Astrocyte of the cerebellum (primary cell): ENCODE measurements around the gene TRAF3.
A peak's percentile ranks its signal among the peaks of the same experiment; 100 is the strongest.

Experiments used
- DNase-seq: peaks from one replicate; pipeline ENCODE4 v3.0.0-alpha.2; 2011; ENCODE audit warnings: low read depth
- H3K4me3 ChIP-seq: 2 replicates; pipeline ENCODE4 v1.5.1; 2011; ENCODE audit warnings: mild to moderate bottlenecking, low read depth, low read length, moderate library complexity
- in situ Hi-C: cut with HindIII; loops from 2 replicates; pipeline ENCODE4 v1.10.0; 2017; ENCODE audit warnings: low sequenced_read_pairs
- TF ChIP-seq, protein P1 (sequence below): IDR thresholded peaks from 2 replicates; pipeline ENCODE4 v1.5.1; 2012; ENCODE audit warnings: low read length, low read depth, moderate library complexity, mild to moderate bottlenecking; ENCODE audit errors: missing control alignments

TRAF3 gene

DNA sequence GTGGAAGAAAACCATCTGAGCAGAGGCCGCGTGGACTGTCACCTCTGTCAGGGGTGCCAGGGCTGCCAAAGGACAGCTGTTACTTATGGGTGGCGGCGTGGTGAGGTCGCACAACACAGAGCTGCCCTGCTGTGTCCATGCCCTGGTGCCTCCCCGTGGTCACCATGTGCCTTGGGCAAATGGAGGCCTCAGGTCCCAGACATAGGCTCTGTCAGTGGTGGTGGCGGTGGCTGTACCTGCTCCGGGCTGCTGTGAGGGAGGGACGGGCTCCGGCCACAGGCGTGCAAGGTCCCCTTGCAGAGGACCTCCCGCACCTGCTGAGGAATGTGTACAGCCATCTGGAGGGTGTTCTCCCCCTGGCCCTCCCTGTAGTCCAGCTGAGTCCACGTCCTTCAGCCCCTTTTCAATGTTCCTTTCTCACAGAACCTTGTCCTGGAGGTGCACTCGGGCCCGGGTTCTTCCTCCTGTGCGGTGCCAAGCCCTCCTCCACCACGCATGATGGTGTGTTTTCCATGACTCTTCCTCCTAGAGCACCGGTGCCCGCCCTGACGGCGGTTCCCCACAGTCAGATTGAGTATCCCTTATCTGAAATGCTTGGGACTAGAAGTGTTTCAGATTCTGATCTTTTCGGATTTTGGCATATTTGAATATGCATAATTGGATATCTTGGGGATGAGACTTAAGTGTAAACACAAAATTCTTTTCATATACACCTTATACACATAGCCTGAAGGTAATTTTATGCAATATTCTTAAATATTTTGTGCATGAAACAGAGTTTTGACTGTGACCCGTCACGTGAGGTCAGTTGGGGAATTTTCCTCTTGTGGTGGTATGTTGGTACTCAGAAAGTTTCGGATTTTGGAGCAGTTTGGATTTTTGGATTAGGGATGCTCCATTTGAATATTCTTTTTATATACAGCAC, 49.8 kb downstream of the TRAF3 start:
- DNase-seq: no peak
- TF ChIP-seq, protein P1, sequence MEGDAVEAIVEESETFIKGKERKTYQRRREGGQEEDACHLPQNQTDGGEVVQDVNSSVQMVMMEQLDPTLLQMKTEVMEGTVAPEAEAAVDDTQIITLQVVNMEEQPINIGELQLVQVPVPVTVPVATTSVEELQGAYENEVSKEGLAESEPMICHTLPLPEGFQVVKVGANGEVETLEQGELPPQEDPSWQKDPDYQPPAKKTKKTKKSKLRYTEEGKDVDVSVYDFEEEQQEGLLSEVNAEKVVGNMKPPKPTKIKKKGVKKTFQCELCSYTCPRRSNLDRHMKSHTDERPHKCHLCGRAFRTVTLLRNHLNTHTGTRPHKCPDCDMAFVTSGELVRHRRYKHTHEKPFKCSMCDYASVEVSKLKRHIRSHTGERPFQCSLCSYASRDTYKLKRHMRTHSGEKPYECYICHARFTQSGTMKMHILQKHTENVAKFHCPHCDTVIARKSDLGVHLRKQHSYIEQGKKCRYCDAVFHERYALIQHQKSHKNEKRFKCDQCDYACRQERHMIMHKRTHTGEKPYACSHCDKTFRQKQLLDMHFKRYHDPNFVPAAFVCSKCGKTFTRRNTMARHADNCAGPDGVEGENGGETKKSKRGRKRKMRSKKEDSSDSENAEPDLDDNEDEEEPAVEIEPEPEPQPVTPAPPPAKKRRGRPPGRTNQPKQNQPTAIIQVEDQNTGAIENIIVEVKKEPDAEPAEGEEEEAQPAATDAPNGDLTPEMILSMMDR: no peak
- no peak overlapping the region for H3K4me3 ChIP-seq
- in situ Hi-C loops: no loop called here

DNA sequence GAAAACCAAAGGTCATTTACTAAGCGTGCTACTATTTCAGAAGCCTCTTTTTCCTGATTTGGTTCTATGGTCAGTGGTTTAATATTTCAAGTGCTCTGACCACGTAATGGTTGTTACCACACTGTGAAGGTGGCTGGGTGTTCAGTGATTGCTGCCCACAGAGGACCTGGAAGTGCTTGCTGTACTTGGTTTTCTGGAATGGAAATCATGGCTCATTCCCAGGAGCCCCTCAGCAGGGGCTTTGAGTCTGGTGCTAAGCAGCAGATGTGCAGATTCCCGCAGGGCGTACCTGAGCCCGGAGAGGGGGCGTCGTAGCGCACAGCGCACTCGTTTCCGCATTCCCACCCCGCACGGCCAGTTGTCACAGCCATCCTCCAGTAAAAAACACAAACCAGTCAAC, 50.5 kb downstream of the TRAF3 start:
- H3K4me3 ChIP-seq: no peak overlapping the region
- DNase-seq: peak; percentile 57
- in situ Hi-C loops: no loop called here
- TF ChIP-seq, protein P1: no peak

DNA sequence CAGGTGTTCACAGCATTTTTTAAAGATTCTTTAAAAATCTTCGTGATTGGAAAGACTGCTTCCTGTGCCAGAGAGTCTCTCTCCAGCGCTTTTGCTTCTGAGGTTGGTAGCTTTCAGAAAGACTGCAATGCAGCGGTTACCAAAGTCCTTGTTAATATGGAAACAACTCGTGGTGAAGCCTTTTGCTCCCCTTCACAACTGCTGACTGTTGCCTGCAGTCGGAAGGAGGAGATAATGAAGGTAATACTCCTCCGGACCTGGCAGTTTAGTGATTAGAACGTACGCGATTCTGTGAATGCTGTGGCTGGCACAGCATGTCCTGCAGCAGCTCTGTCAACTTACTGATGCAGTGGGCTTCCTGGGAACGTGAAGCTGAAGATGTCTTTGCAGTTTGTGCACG, 50.9 kb downstream of the TRAF3 start:
- no peak for DNase-seq
- TF ChIP-seq, protein P1: no peak
- H3K4me3 ChIP-seq: no peak overlapping the region
- in situ Hi-C loops: no loop called here

DNA sequence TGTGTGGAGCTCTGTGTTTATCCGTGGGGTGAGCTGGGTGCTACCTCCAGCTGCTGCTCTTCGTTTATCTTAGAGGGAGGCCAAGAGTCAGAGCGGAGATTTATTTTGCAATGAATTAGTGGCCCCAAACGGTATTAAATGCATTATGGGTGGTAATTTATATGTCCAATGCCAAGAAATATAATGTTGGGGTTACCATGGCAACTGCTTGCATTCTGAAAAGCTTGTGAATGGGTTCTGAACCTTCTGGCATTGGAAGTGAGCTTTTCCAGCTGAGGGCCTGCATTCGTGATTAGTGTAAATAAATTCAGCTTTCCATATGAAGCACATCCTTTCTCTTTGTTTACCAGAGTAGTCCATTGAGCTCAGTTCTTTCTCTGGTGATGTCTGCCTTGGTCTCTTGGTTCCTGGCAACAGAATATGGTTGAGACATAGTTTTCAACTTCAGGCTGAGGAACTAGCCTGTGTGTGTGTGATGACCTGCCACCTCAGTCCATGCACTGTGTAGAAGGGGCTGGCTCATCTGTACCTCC, 51.8 kb downstream of the TRAF3 start:
- in situ Hi-C loops: no loop called here
- no peak overlapping the region for H3K4me3 ChIP-seq
- no peak for DNase-seq
- TF ChIP-seq, protein P1: no peak

DNA sequence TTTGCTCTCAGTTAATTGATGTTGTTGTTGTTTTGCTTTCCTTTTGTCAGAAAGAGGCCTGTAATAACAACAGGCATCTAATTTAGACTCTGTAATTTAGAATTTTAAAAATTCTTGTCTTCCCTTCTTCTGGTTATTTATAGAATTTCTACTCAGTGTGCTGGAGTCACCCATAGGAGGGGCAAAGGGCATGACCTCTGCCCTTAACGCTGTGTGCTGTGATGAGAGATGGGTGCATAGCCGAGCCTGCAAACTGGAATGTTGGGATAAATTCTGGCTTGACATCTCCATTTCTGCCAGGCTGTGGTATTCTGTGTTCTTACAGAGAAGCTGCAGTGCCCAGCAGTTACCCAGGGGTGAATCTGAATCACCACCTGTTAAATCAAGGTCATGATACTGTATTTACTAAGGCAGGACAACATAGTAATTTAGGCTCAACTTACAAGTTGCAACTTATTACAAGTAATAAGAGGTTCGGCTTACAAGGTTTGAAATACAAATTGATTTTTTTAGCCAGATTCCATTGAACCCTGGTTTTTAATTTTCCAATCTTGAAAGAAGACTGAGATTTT, 53.3 kb downstream of the TRAF3 start:
- H3K4me3 ChIP-seq: no peak overlapping the region
- in situ Hi-C loops: no loop called here
- TF ChIP-seq, protein P1: no peak
- no peak for DNase-seq

DNA sequence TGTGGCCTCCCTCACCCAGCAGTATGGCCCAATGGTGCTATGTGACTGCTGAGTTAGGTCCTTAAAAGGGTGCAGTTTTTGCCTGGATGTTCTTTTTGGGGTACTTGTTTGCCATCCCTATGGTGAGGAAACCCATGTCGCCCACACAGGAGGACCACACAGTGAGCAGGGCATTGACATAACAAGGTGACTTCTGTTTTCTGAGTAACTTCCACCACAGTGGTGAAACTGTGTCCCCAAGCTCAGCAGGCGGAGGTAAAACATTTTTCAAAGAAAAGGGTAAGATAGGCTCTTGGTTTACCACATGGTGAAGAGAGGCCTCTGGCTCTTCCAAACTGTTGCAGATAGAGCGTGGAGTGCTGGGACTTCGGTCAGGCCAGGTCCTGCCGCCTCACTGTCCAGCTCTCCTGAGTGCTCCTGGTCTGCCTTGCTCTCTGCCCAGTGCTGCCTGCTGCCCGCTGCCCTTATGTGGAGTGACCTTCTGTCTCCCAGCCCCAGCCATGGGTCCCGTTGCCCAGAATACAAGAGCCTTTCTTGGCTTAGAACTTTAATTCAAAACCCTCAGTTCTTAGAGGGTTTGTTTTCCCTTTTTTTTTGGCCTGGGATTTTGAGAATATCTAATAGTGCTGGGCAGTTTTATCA, 54.0 kb downstream of the TRAF3 start:
- H3K4me3 ChIP-seq: no peak overlapping the region
- TF ChIP-seq, protein P1: no peak
- no peak for DNase-seq
- in situ Hi-C loops: no loop called here
